ENCODE results near the gene PLCH1. TPM values are rescaled to one million over a fixed set of nuclear protein-coding genes. Genes with fewer than 3 reads are reported as not detected.
"Not testable (repeated sequence)": the region's sequence is repeated elsewhere in the genome, so short reads cannot be mapped to it uniquely, and the experiment has no call there.

The PLCH1 gene
- total RNA-seq, 6 experiments from 2014 or later: not detected

GRCh38 chr3:155629056-155629455, 115.8 kb downstream of the PLCH1 start:
- peaks cover 6% of the 10 kb centered on the region for H3K27me3 Mint-ChIP-seq (ENCODE audit: insufficient read depth)

GRCh38 chr3:155622647-155623046, 122.2 kb downstream of the PLCH1 start:
- not testable (repeated sequence) for H3K27me3 Mint-ChIP-seq (ENCODE audit: insufficient read depth)

More at GRCh38 chr3:155629056-155629455, 115.8 kb downstream of the PLCH1 start:
- Mint-ChIP-seq H3K36me3 (ENCODE audit: low read depth) (no peaks in the 10 kb centered on the region), H3K9me3 (no peaks in the 10 kb centered on the region), H3K27ac (no peak overlapping the region), H3K4me3 (no peak overlapping the region), H3K4me1 (ENCODE audit: low read depth) (no peaks in the 10 kb centered on the region)
- TF ChIP-seq CTCF (IDR thresholded peaks at IDR 0.05): no peak
- DNase-seq: no peak

GRCh38 chr3:155620552-155620951, 124.3 kb downstream of the PLCH1 start:
- H3K36me3 Mint-ChIP-seq (ENCODE audit: low read depth); H3K4me1 Mint-ChIP-seq (ENCODE audit: low read depth); H3K4me3 Mint-ChIP-seq; H3K27me3 Mint-ChIP-seq (ENCODE audit: insufficient read depth); H3K27ac Mint-ChIP-seq; DNase-seq; H3K9me3 Mint-ChIP-seq: not testable (repeated sequence)

More at GRCh38 chr3:155622647-155623046, 122.2 kb downstream of the PLCH1 start:
- not testable (repeated sequence) for H3K36me3 Mint-ChIP-seq (ENCODE audit: low read depth); H3K4me3 Mint-ChIP-seq; DNase-seq; H3K4me1 Mint-ChIP-seq (ENCODE audit: low read depth); H3K27ac Mint-ChIP-seq; H3K9me3 Mint-ChIP-seq

GRCh38 chr3:155619118-155619915, 125.6 kb downstream of the PLCH1 start:
- no peak overlapping the region for H3K4me3 Mint-ChIP-seq
- H3K4me1 Mint-ChIP-seq (ENCODE audit: low read depth): no peaks in the 10 kb centered on the region
- no peak overlapping the region for H3K27ac Mint-ChIP-seq
- H3K36me3 Mint-ChIP-seq (ENCODE audit: low read depth): no peaks in the 10 kb centered on the region
- no peak for TF ChIP-seq CTCF (IDR thresholded peaks at IDR 0.05)
- peaks cover 4% of the 10 kb centered on the region; the same call in 1 of the 2 replicates for H3K27me3 Mint-ChIP-seq (ENCODE audit: insufficient read depth)
- peaks cover 5% of the 10 kb centered on the region; the same call in 1 of the 2 replicates for H3K9me3 Mint-ChIP-seq
- no peak for DNase-seq

GRCh38 chr3:155618543-155618942, 126.3 kb downstream of the PLCH1 start:
- peaks cover 5% of the 10 kb centered on the region; the same call in 1 of the 2 replicates for H3K9me3 Mint-ChIP-seq
- no peak overlapping the region for H3K27ac Mint-ChIP-seq
- H3K4me1 Mint-ChIP-seq (ENCODE audit: low read depth): no peaks in the 10 kb centered on the region
- no peaks in the 10 kb centered on the region for H3K27me3 Mint-ChIP-seq (ENCODE audit: insufficient read depth)
- H3K36me3 Mint-ChIP-seq (ENCODE audit: low read depth): no peaks in the 10 kb centered on the region
- TF ChIP-seq CTCF (IDR thresholded peaks at IDR 0.05): no peak
- no peak for DNase-seq
- H3K4me3 Mint-ChIP-seq: no peak overlapping the region

GRCh38 chr3:155617346-155617925, 127.4 kb downstream of the PLCH1 start:
- TF ChIP-seq CTCF (IDR thresholded peaks at IDR 0.05): no peak
- H3K36me3 Mint-ChIP-seq (ENCODE audit: low read depth): no peaks in the 10 kb centered on the region
- H3K4me1 Mint-ChIP-seq (ENCODE audit: low read depth): no peaks in the 10 kb centered on the region
- H3K4me3 Mint-ChIP-seq: no peak overlapping the region
- H3K9me3 Mint-ChIP-seq: peaks cover 5% of the 10 kb centered on the region; the same call in 1 of the 2 replicates
- no peak overlapping the region for H3K27ac Mint-ChIP-seq
- H3K27me3 Mint-ChIP-seq (ENCODE audit: insufficient read depth): no peaks in the 10 kb centered on the region
- no peak for DNase-seq

- not testable (repeated sequence) for H3K4me3 Mint-ChIP-seq; H3K9me3 Mint-ChIP-seq; H3K4me1 Mint-ChIP-seq (ENCODE audit: low read depth); H3K36me3 Mint-ChIP-seq (ENCODE audit: low read depth); DNase-seq; H3K27me3 Mint-ChIP-seq (ENCODE audit: insufficient read depth); H3K27ac Mint-ChIP-seq
These were observed 129.7 kb downstream of the PLCH1 start for GRCh38 chr3:155615141-155615540.

GRCh38 chr3:155614410-155614809, 130.5 kb downstream of the PLCH1 start:
- not testable (repeated sequence) for H3K36me3 Mint-ChIP-seq (ENCODE audit: low read depth); H3K27ac Mint-ChIP-seq; H3K4me3 Mint-ChIP-seq; H3K4me1 Mint-ChIP-seq (ENCODE audit: low read depth); H3K9me3 Mint-ChIP-seq; H3K27me3 Mint-ChIP-seq (ENCODE audit: insufficient read depth); DNase-seq

Measured in HFFc6 (cell line).